ENCODE measurements around the gene STPG2. TPM values are rescaled to one million over a fixed set of nuclear protein-coding genes. Genes with fewer than 3 reads are reported as not detected.
A peak's percentile ranks its signal among the peaks of the same experiment; 100 is the strongest.

STPG2 gene
- total RNA-seq, 2 donors from 2014 or later = 0.13 to 0.53 TPM

DNA sequence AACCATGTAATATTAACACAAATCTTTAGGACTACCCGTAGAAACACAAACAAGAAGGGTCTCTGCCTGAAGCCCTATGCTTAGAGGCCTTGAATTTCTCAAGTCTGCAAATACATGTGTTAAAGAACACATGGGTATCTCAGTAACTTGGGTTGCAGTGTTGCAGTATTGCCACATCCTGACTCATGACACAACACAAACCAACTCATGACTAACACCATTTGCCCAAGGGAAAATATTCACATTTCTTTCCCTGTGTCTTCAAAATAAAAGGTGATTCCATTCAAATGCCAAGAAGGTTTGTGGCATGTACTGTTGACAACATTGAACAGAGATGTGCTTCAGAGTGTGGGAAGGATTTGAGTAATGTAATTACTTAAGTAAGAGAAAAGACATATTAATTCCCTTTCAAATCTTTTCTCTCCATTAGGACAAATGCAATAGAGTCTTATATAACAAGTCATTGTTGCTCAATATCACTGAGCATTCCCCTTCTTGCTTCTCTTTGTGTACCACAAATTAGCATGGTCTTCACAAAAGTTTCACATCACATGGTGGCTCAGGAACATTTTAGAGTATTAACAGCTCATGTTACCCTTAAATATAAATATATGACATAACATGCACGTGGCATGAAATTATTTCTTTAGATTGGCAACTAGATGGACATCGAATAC lies 487.1 kb downstream of the STPG2 start:
- H3K9me3 ChIP-seq (ENCODE audit: control insufficient read depth, low read length) = no peaks in the 10 kb centered on the region
- Mint-ChIP-seq H3K27me3 (ENCODE audit: insufficient read depth) (no peaks in the 10 kb centered on the region), H3K4me3 (no peak overlapping the region), H3K9me3 (no peaks in the 10 kb centered on the region), H3K36me3 (ENCODE audit: low read depth) (no peaks in the 10 kb centered on the region), H3K4me1 (peaks cover 13% of the 10 kb centered on the region), H3K27ac (no peak overlapping the region)
- WGBS, 2 experiments (ENCODE audit: insufficient coverage in 1 of 2, insufficient read length in 1 of 2) = 83 to 86% methylated on average over 1 to 2 of the region's 3 CpGs
- TF ChIP-seq, protein P1, sequence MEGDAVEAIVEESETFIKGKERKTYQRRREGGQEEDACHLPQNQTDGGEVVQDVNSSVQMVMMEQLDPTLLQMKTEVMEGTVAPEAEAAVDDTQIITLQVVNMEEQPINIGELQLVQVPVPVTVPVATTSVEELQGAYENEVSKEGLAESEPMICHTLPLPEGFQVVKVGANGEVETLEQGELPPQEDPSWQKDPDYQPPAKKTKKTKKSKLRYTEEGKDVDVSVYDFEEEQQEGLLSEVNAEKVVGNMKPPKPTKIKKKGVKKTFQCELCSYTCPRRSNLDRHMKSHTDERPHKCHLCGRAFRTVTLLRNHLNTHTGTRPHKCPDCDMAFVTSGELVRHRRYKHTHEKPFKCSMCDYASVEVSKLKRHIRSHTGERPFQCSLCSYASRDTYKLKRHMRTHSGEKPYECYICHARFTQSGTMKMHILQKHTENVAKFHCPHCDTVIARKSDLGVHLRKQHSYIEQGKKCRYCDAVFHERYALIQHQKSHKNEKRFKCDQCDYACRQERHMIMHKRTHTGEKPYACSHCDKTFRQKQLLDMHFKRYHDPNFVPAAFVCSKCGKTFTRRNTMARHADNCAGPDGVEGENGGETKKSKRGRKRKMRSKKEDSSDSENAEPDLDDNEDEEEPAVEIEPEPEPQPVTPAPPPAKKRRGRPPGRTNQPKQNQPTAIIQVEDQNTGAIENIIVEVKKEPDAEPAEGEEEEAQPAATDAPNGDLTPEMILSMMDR (conservative IDR thresholded peaks at IDR 0.05) = no peak
- no peak overlapping the region for H3K27ac ChIP-seq (ENCODE audit: low read depth, low read length)
- H3K36me3 ChIP-seq (ENCODE audit: control insufficient read depth, insufficient read depth, low read length) = no peaks in the 10 kb centered on the region
- no peaks in the 10 kb centered on the region for H3K4me1 ChIP-seq (ENCODE audit: control insufficient read depth, insufficient read depth, low read length)
- no peak overlapping the region for H3K9ac ChIP-seq (ENCODE audit: extremely low read depth, low read length, poor library complexity, severe bottlenecking)
- no peaks in the 10 kb centered on the region for H3K27me3 ChIP-seq (ENCODE audit: control insufficient read depth, insufficient read depth, low read length, poor library complexity, severe bottlenecking)
- H3K4me3 ChIP-seq (ENCODE audit: low read length) = no peak overlapping the region
- DNase-seq = no peak

DNA sequence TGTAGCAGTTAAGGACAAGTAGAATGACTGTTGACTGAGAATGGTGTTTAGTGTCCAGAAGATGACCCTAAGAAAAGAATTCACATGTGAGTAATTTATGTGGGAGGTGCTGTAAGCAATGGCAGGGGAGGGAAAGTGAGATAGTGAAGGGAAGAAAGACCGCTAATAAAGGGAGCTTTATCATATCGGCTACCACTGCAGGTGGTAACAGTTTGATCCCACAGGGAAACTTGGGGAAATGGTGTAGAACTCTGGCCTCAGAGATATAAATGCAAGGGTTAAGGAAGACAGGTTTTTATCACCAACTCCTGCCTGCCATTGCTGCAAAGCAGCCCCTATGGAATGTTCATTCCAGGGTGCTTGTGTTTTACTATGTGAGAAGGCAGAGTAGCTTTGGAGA lies 489.6 kb downstream of the STPG2 start:
- Histone ChIP-seq H3K27ac (ENCODE audit: low read depth, low read length) (no peak overlapping the region), H3K4me1 (ENCODE audit: control insufficient read depth, insufficient read depth, low read length) (no peaks in the 10 kb centered on the region), H3K27me3 (ENCODE audit: control insufficient read depth, insufficient read depth, low read length, poor library complexity, severe bottlenecking) (no peaks in the 10 kb centered on the region), H3K36me3 (ENCODE audit: control insufficient read depth, insufficient read depth, low read length) (no peaks in the 10 kb centered on the region), H3K9me3 (ENCODE audit: control insufficient read depth, low read length) (no peaks in the 10 kb centered on the region), H3K4me3 (ENCODE audit: low read length) (no peak overlapping the region), H3K9ac (ENCODE audit: extremely low read depth, low read length, poor library complexity, severe bottlenecking) (no peak overlapping the region)
- TF ChIP-seq, protein P1 (conservative IDR thresholded peaks at IDR 0.05) = no peak
- DNase-seq = peak; percentile 62
- H3K27ac Mint-ChIP-seq = no peak overlapping the region
- no peaks in the 10 kb centered on the region for H3K36me3 Mint-ChIP-seq (ENCODE audit: low read depth)
- H3K27me3 Mint-ChIP-seq (ENCODE audit: insufficient read depth) = no peaks in the 10 kb centered on the region
- H3K4me3 Mint-ChIP-seq = no peak overlapping the region
- peaks cover 13% of the 10 kb centered on the region for H3K4me1 Mint-ChIP-seq
- no peaks in the 10 kb centered on the region for H3K9me3 Mint-ChIP-seq
- 44 to 61% methylated on average over 2 of the region's 2 CpGs for WGBS, 2 experiments (ENCODE audit: insufficient coverage in 1 of 2, insufficient read length in 1 of 2)

DNA sequence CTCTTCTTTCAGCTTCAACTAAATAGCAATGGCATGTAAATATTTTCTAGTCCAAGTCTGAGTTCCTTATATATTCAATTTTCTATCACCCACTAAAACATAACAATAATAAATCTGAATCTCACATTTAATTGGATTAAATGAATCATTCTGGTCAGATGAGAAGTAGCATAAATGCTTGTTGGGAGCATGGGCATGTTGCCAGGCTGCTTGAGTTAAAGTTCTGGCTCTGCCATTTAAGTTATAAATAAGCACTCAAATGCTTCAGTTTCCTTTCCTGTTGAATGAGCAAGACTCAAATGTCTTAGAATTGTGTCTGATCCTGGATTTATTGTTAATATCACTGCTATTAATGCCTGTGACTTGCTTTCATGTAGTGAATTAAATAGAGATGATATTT lies 496.3 kb downstream of the STPG2 start:
- Mint-ChIP-seq H3K9me3 (no peaks in the 10 kb centered on the region), H3K27me3 (ENCODE audit: insufficient read depth) (no peaks in the 10 kb centered on the region), H3K27ac (no peak overlapping the region), H3K4me1 (peaks cover 4% of the 10 kb centered on the region), H3K4me3 (no peak overlapping the region), H3K36me3 (ENCODE audit: low read depth) (no peaks in the 10 kb centered on the region)
- Histone ChIP-seq H3K27ac (ENCODE audit: low read depth, low read length) (no peak overlapping the region), H3K27me3 (ENCODE audit: control insufficient read depth, insufficient read depth, low read length, poor library complexity, severe bottlenecking) (no peaks in the 10 kb centered on the region), H3K36me3 (ENCODE audit: control insufficient read depth, insufficient read depth, low read length) (no peaks in the 10 kb centered on the region), H3K9me3 (ENCODE audit: control insufficient read depth, low read length) (no peaks in the 10 kb centered on the region), H3K4me1 (ENCODE audit: control insufficient read depth, insufficient read depth, low read length) (no peaks in the 10 kb centered on the region), H3K9ac (ENCODE audit: extremely low read depth, low read length, poor library complexity, severe bottlenecking) (no peak overlapping the region), H3K4me3 (ENCODE audit: low read length) (no peak overlapping the region)
- DNase-seq = no peak
- TF ChIP-seq, protein P1 (conservative IDR thresholded peaks at IDR 0.05) = no peak
